Hepatocyte (in vitro differentiated cells): ENCODE measurements around the gene GJB3. TPM values are rescaled to one million over a fixed set of nuclear protein-coding genes. Genes with fewer than 3 reads are reported as not detected.
A peak's percentile ranks its signal among the peaks of the same experiment; 100 is the strongest.

ENCODE experiments used
- DNase-seq: peaks from one replicate; pipeline ENCODE4 v3.0.0-alpha.2; 2016; ENCODE audit warnings: low spot score
- H2AFZ ChIP-seq: fragments of 200-600 bp; sonication (generic); 2 replicates; pipeline ENCODE4 v1.6.0; 2016; ENCODE audit warnings: antibody characterized with exemption, mild to moderate bottlenecking
- H3K27ac ChIP-seq: fragments of 200-600 bp; sonication (generic); 2 replicates; pipeline ENCODE4 v1.5.1; 2016; ENCODE audit warnings: mild to moderate bottlenecking
- H3K27me3 ChIP-seq: fragments of 200-600 bp; sonication (generic); 2 replicates; pipeline ENCODE4 v1.6.1; 2016
- H3K36me3 ChIP-seq: fragments of 200-600 bp; sonication (generic); replicated peaks from 2 replicates; pipeline ENCODE4 v1.5.1; 2016; ENCODE audit warnings: low read depth; ENCODE audit not compliant: insufficient read depth
- H3K4me1 ChIP-seq: fragments of 200-600 bp; sonication (generic); 2 replicates; pipeline ENCODE4 v1.5.1; 2016; ENCODE audit warnings: mild to moderate bottlenecking, moderate library complexity; ENCODE audit not compliant: insufficient read depth
- H3K4me2 ChIP-seq: fragments of 200-600 bp; sonication (generic); 2 replicates; pipeline ENCODE4 v1.6.0; 2016
- H3K4me3 ChIP-seq: fragments of 200-600 bp; sonication (generic); 2 replicates; pipeline ENCODE4 v1.5.1; 2016; ENCODE audit warnings: mild to moderate bottlenecking
- H3K79me2 ChIP-seq: fragments of 200-600 bp; sonication (generic); 2 replicates; pipeline ENCODE4 v1.6.0; 2017; ENCODE audit warnings: mild to moderate bottlenecking
- H3K9me2 ChIP-seq: fragments of 200-600 bp; sonication (generic); replicated peaks from 2 replicates; pipeline ENCODE4 v1.6.0; 2017; ENCODE audit warnings: mild to moderate bottlenecking; ENCODE audit not compliant: insufficient read depth
- H3K9me3 ChIP-seq: fragments of 200-600 bp; sonication (generic); 2 replicates; pipeline ENCODE4 v1.5.1; 2016; ENCODE audit warnings: low read depth, mild to moderate bottlenecking
- H4K20me1 ChIP-seq: fragments of 200-600 bp; sonication (generic); 2 replicates; pipeline ENCODE4 v1.6.0; 2016; ENCODE audit warnings: mild to moderate bottlenecking; ENCODE audit not compliant: insufficient read depth, poor library complexity, severe bottlenecking
- EZH2 ChIP-seq: fragments of 200-600 bp; sonication (generic); IDR thresholded peaks from 2 replicates; pipeline ENCODE4 v1.6.1; 2016; ENCODE audit warnings: antibody characterized with exemption, mild to moderate bottlenecking, borderline replicate concordance
- EZH2phosphoT487 ChIP-seq: fragments of 200-600 bp; sonication (generic); IDR thresholded peaks from one replicate; pipeline ENCODE4 v1.6.1; 2018; ENCODE audit warnings: antibody characterized with exemption, mild to moderate bottlenecking, low read depth, moderate library complexity; ENCODE audit not compliant: unreplicated experiment, severe bottlenecking
- WGBS: methylation state at CpG from one replicate; pipeline ENCODE4 v1.1.6; 2016; ENCODE audit warnings: low lambda C conversion rate; ENCODE audit errors: missing lambda C conversion rate; 5-methylcytosine and 5-hydroxymethylcytosine counted together
- polyA plus RNA-seq: library from polyadenylated mRNA; unstranded; fragments of >200 nt; fragmentation: Nextera tagmentation; extraction: Ambion mirVana; gene quantifications from 2 replicates; pipeline ENCODE4 v1.2.1, GENCODE V29; 2016
- total RNA-seq: library from RNA; depleted of rRNA; stranded (reverse); fragments of >200 nt; gene quantifications from 2 replicates; pipeline ENCODE4 v1.2.3, GENCODE V29; 2014
- TF ChIP-seq, protein P1 (sequence below): fragments of 200-600 bp; sonication (generic); IDR thresholded peaks from 2 replicates; pipeline ENCODE4 v1.5.1; 2016; ENCODE audit warnings: antibody characterized with exemption, mild to moderate bottlenecking; ENCODE audit not compliant: poor library complexity

The GJB3 gene
- total and polyA plus RNA-seq, 2 experiments from 2014 or later = 2.0 to 3.2 TPM

DNA sequence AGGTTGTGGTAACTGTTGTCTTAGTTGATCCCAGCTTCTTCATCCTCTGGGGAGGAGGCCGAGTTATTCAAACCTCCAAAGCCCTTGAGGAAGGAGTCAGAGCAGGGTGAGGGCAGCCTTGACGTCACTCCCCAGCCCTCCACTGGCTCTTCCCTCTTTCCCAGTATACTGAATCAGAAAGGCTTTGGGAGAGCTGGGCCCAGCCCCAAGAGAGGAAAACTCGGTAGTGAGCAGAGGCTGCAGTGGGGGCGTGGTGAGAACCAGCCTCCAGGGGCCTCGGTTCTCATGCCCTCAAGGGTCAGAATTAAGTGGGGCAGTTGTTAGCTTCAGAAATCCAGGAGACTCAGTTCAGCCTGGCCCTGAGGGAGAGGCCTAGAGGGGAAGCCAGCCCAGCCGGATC lies 10.0 kb downstream of the GJB3 start:
- no peak for DNase-seq
- no peaks in the 10 kb centered on the region for H4K20me1 ChIP-seq
- no peak overlapping the region for H3K4me2 ChIP-seq
- WGBS = 77% methylated on average over 6 of the region's 6 CpGs
- no peak overlapping the region for H2AFZ ChIP-seq
- no peak overlapping the region for H3K4me3 ChIP-seq
- TF ChIP-seq, protein P1, sequence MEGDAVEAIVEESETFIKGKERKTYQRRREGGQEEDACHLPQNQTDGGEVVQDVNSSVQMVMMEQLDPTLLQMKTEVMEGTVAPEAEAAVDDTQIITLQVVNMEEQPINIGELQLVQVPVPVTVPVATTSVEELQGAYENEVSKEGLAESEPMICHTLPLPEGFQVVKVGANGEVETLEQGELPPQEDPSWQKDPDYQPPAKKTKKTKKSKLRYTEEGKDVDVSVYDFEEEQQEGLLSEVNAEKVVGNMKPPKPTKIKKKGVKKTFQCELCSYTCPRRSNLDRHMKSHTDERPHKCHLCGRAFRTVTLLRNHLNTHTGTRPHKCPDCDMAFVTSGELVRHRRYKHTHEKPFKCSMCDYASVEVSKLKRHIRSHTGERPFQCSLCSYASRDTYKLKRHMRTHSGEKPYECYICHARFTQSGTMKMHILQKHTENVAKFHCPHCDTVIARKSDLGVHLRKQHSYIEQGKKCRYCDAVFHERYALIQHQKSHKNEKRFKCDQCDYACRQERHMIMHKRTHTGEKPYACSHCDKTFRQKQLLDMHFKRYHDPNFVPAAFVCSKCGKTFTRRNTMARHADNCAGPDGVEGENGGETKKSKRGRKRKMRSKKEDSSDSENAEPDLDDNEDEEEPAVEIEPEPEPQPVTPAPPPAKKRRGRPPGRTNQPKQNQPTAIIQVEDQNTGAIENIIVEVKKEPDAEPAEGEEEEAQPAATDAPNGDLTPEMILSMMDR = no peak
- TF ChIP-seq EZH2 (no peak), EZH2phosphoT487 (no peak)
- H3K79me2 ChIP-seq = no peaks in the 10 kb centered on the region
- H3K27me3 ChIP-seq = peaks cover 22% of the 10 kb centered on the region
- H3K27ac ChIP-seq = no peak overlapping the region
- no peaks in the 10 kb centered on the region for H3K36me3 ChIP-seq
- no peaks in the 10 kb centered on the region for H3K9me3 ChIP-seq
- no peaks in the 10 kb centered on the region for H3K9me2 ChIP-seq
- no peaks in the 10 kb centered on the region for H3K4me1 ChIP-seq

DNA sequence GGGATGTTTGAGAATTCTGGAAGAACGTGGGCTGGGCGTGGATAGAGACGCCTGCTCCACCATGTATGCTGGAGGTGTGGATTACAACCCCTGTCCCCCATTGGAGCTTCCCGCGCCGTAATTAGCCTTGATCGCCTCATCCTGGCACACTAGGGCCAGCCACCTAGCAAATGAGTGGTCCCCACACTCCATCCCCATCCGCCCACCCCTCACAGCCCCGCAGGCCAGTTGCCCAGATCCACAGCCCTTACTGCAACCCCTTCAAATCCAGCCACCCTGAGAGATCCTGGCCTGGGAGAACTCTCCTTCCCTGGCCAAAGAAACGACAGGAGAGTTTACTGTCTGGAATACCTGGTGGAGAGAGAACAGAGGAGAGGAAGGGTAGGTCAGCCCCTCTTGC lies 11.4 kb downstream of the GJB3 start:
- H3K27ac ChIP-seq = no peak overlapping the region
- 70% methylated on average over 10 of the region's 10 CpGs for WGBS

DNA sequence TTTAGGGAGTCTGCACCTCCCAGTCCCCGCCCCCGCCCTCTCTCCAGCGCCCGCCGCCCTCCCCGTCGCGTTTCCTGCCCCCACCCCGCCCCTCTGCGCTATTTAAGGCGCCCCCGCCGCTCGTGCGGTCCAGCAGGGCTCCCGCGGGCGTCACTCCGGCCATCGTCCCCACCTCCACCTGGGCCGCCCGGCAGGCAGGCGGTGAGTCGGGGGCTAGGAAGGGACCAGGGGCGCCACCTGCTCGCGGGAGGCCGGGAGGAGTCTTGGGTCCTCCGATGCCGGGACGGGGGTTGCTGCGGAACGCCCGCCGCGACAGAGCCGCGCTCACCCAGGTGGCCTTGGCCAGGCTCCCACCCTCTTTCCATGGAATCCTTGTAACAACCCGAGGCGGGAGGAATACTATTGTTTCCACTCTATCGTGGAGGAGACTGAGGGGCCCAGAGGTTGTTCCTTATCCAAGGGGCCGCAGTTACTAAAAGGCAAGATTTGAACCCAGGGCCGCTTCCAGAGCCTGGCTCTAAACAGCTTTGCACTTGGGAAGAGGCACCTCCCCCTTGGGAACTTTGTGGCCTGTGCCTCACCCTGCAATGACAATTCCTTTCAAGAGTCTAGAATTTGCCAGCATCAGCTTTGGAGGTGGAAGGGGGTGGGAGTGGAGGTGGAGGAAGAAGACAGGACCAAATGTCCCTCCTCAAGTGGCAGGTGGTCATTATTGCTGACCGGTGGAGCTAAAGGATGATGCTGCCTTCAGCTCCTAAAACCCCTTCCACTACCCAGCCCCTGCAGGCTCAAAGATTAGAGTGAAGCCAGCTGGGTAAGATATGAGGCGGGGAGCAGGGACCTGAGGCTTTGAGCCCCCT lies 12.1 kb downstream of the GJB3 start, which contains the start of gene GJA4:
Gene GJA4, plus strand, starts transcription at position 132 of the 860 bp plus-strand sequence. CDS start 1,215 bp downstream, outside the sequence.
- H3K9me2 ChIP-seq = no peaks in the 10 kb centered on the region
- TF ChIP-seq EZH2phosphoT487 (no peak), EZH2 (peak; percentile 37)
- H4K20me1 ChIP-seq = no peaks in the 10 kb centered on the region
- no peaks in the 10 kb centered on the region for H3K36me3 ChIP-seq
- 15% methylated on average over 38 of the region's 45 CpGs for WGBS
- H3K79me2 ChIP-seq = no peaks in the 10 kb centered on the region
- no peak within 1 kb of the TSS for H3K4me3 ChIP-seq
- no peak within 1 kb of the TSS for H2AFZ ChIP-seq
- no peak for DNase-seq
- peak within 1 kb of the TSS; percentile 75 for H3K4me2 ChIP-seq
- no peak within 1 kb of the TSS for H3K27ac ChIP-seq
- peaks cover 22% of the 10 kb centered on the region for H3K27me3 ChIP-seq
- no peaks in the 10 kb centered on the region for H3K9me3 ChIP-seq
- H3K4me1 ChIP-seq = no peaks in the 10 kb centered on the region

More for the DNA sequence above, 11.4 kb downstream of the GJB3 start:
- TF ChIP-seq, protein P1 = no peak
- peak; percentile 49 for TF ChIP-seq EZH2
- Histone ChIP-seq H3K4me1 (no peaks in the 10 kb centered on the region), H3K9me2 (no peaks in the 10 kb centered on the region), H3K79me2 (no peaks in the 10 kb centered on the region), H3K9me3 (no peaks in the 10 kb centered on the region), H3K4me2 (peak overlapping the region; percentile 75), H4K20me1 (no peaks in the 10 kb centered on the region), H2AFZ (no peak overlapping the region), H3K4me3 (no peak overlapping the region), H3K27me3 (peaks cover 22% of the 10 kb centered on the region), H3K36me3 (no peaks in the 10 kb centered on the region)
- no peak for DNase-seq

DNA sequence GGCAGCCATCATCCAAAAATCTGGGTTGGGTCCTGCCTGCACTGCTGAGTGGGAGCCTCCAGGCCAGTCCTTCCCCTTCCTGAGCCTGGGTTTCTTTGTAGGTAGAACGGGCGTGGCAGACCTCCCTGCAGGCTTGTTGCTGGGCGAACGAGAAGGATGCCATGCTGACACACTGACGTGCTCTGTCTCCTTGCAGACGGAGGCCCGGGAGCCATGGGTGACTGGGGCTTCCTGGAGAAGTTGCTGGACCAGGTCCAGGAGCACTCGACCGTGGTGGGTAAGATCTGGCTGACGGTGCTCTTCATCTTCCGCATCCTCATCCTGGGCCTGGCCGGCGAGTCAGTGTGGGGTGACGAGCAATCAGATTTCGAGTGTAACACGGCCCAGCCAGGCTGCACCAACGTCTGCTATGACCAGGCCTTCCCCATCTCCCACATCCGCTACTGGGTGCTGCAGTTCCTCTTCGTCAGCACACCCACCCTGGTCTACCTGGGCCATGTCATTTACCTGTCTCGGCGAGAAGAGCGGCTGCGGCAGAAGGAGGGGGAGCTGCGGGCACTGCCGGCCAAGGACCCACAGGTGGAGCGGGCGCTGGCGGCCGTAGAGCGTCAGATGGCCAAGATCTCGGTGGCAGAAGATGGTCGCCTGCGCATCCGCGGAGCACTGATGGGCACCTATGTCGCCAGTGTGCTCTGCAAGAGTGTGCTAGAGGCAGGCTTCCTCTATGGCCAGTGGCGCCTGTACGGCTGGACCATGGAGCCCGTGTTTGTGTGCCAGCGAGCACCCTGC lies 13.2 kb downstream of the GJB3 start:
- H3K27ac ChIP-seq = no peak overlapping the region
- TF ChIP-seq EZH2 (no peak), EZH2phosphoT487 (no peak)
- TF ChIP-seq, protein P1 = no peak
- DNase-seq = no peak
- 96% methylated on average over 40 of the region's 40 CpGs for WGBS
- H3K4me2 ChIP-seq = no peak overlapping the region
- no peak overlapping the region for H3K4me3 ChIP-seq
- H3K4me1 ChIP-seq = no peaks in the 10 kb centered on the region
- H3K9me2 ChIP-seq = no peaks in the 10 kb centered on the region
- no peaks in the 10 kb centered on the region for H3K36me3 ChIP-seq
- peaks cover 22% of the 10 kb centered on the region for H3K27me3 ChIP-seq
- no peaks in the 10 kb centered on the region for H4K20me1 ChIP-seq
- H3K79me2 ChIP-seq = no peaks in the 10 kb centered on the region
- H2AFZ ChIP-seq = no peak overlapping the region
- H3K9me3 ChIP-seq = no peaks in the 10 kb centered on the region
